ENCODE measurements around the gene POU2AF1. TPM values are rescaled to one million over a fixed set of nuclear protein-coding genes. Genes with fewer than 3 reads are reported as not detected.

The POU2AF1 gene
- total and polyA plus RNA-seq, 2 of the 13 experiments (the other 11 are each of a cell fraction or from before 2014, with no cell fraction given): 1.9 to 3.6 TPM

GRCh38 chr11:111310088-111310487 is 69.0 kb downstream of the POU2AF1 start:
- Histone ChIP-seq H3K36me3 (replicated peaks in 1 of 2; ENCODE audit: control insufficient read depth in 1 of 2, insufficient read depth in 2 of 2, low read length in 2 of 2) (no peaks in the 10 kb centered on the region), H3K27me3 (ENCODE audit: control insufficient read depth in 1 of 2, insufficient read depth in 2 of 2, low read length in 2 of 2) (no peaks in the 10 kb centered on the region), H3K9ac (ENCODE audit: insufficient read depth, low read depth, low read length) (no peak overlapping the region), H3K4me1 (ENCODE audit: insufficient read depth, low read length) (peaks cover 65% of the 10 kb centered on the region), H3K27ac (ENCODE audit: extremely low read length, insufficient read depth, low read length) (no peak overlapping the region), H3K9me3 (ENCODE audit: low read length) (no peaks in the 10 kb centered on the region), H3K79me2 (ENCODE audit: insufficient read depth, low read length) (no peaks in the 10 kb centered on the region), H2AFZ (ENCODE audit: low read length) (no peak overlapping the region), H3K4me2 (ENCODE audit: low read depth, low read length) (0 out of 2 replicates have a peak overlapping the region, but pooled peaks have one; percentile 1), H4K20me1 (ENCODE audit: insufficient read depth, low read length) (no peaks in the 10 kb centered on the region), H3K4me3 (replicated peaks in 1 of 3; ENCODE audit: insufficient read depth in 1 of 3, low read depth in 2 of 3, low read length in 3 of 3) (no peak overlapping the region)
- DNase-seq (ENCODE audit: low spot score): no peak
- POLR2A ChIA-PET: interaction anchor here (1.1 to 3.8 kb wide), 3 partner anchors 10 to 25 kb away, joined by 5 to 11 read pairs (median 6); partner anchors contain the start of gene POU2AF3
- no peak for TF ChIP-seq ZNF101 (CRISPR knock-in tag; IDR thresholded peaks at IDR 0.05; ENCODE audit: borderline replicate concordance, low read depth)
- intact Hi-C loops (cut with micrococcal nuclease; ENCODE audit: unreplicated experiment) (no loop called here), in situ Hi-C loops (cut with HindIII; ENCODE audit: extremely low pct_ligation_motif_present, low pct_unique_long_range_greater_than_20kb) (no loop called here)
- peak; percentile 23; the same call in 1 of the 3 replicates for ATAC-seq
- WGBS (ENCODE audit: low lambda C conversion rate): 62% methylated on average over 3 of the region's 3 CpGs
- no peak for FAIRE-seq
- CTCF ChIA-PET (ENCODE audit: low intra/inter-chr PET ratio, low total read pairs): no interaction called here
- no TSS peak for BruUV-seq (replicated peaks)

GRCh38 chr11:111309215-111309915 is 69.7 kb downstream of the POU2AF1 start:
- Histone ChIP-seq H2AFZ (ENCODE audit: low read length) (no peak overlapping the region), H3K9ac (ENCODE audit: insufficient read depth, low read depth, low read length) (no peak overlapping the region), H3K4me1 (ENCODE audit: insufficient read depth, low read length) (peaks cover 70% of the 10 kb centered on the region), H3K79me2 (ENCODE audit: insufficient read depth, low read length) (no peaks in the 10 kb centered on the region), H3K9me3 (ENCODE audit: low read length) (no peaks in the 10 kb centered on the region), H3K27me3 (ENCODE audit: control insufficient read depth in 1 of 2, insufficient read depth in 2 of 2, low read length in 2 of 2) (no peaks in the 10 kb centered on the region), H3K4me2 (ENCODE audit: low read depth, low read length) (0 out of 2 replicates have a peak overlapping the region, but pooled peaks have one; percentile 1), H3K4me3 (replicated peaks in 1 of 3; ENCODE audit: insufficient read depth in 1 of 3, low read depth in 2 of 3, low read length in 3 of 3) (no peak overlapping the region), H4K20me1 (ENCODE audit: insufficient read depth, low read length) (no peaks in the 10 kb centered on the region), H3K36me3 (replicated peaks in 1 of 2; ENCODE audit: control insufficient read depth in 1 of 2, insufficient read depth in 2 of 2, low read length in 2 of 2) (no peaks in the 10 kb centered on the region), H3K27ac (ENCODE audit: extremely low read length, insufficient read depth, low read length) (no peak overlapping the region)
- 75% methylated on average over 5 of the region's 5 CpGs for WGBS (ENCODE audit: low lambda C conversion rate)
- BruUV-seq (replicated peaks): no TSS peak
- ATAC-seq (peak; percentile 33), DNase-seq (ENCODE audit: low spot score) (no peak), FAIRE-seq (no peak)
- intact Hi-C loops (cut with micrococcal nuclease; ENCODE audit: unreplicated experiment): loop anchor here (2.0 kb wide), 1 partner anchor 23 kb away; no protein-coding TSS in a partner anchor
- in situ Hi-C loops (cut with HindIII; ENCODE audit: extremely low pct_ligation_motif_present, low pct_unique_long_range_greater_than_20kb): no loop called here
- ChIA-PET POLR2A (interaction anchor here (0.6 to 3.8 kb wide), 6 partner anchors 10 to 1975 kb away, joined by 3 to 11 read pairs (median 5); partner anchors contain the start of gene POU2AF3), CTCF (ENCODE audit: low intra/inter-chr PET ratio, low total read pairs) (interaction anchor here (1.7 kb wide), 1 partner anchor 113 kb away, joined by 9 read pairs; no protein-coding TSS in a partner anchor)
- TF ChIP-seq GATAD1 (CRISPR knock-in tag; IDR thresholded peaks at IDR 0.05): no peak
- no peak for TF ChIP-seq ZFP82 (CRISPR knock-in tag; IDR thresholded peaks at IDR 0.05; ENCODE audit: borderline replicate concordance)
- no peak for TF ChIP-seq SIN3B (IDR thresholded peaks at IDR 0.05; ENCODE audit: low read length)
- TF ChIP-seq EP300 (IDR thresholded peaks at IDR 0.05; ENCODE audit: low read depth in 2 of 2, low read length in 2 of 2): peak in 1 of 2 experiments; percentile 57; a peak in 2 of 4 replicates
- no peak for TF ChIP-seq EP300 (CRISPR knock-in tag; IDR thresholded peaks at IDR 0.05; ENCODE audit: borderline replicate concordance)
- no peak for TF ChIP-seq DR1 (CRISPR knock-in tag; IDR thresholded peaks at IDR 0.05)
- TF ChIP-seq ZNF792 (CRISPR knock-in tag; IDR thresholded peaks at IDR 0.05): no peak
- TF ChIP-seq ESRRA (CRISPR knock-in tag; IDR thresholded peaks at IDR 0.05; ENCODE audit: low read depth): no peak
- peak; percentile 56 for TF ChIP-seq ARID5B (CRISPR knock-in tag; IDR thresholded peaks at IDR 0.05)
